PC-3 (cell line): Measurements from ENCODE around the gene DMKN.

Experiments used
- EZH2 ChIP-seq: fragments of 300-600 bp; sonication (generic); IDR thresholded peaks from one replicate; pipeline ENCODE4 v1.6.1; 2017; ENCODE audit warnings: antibody characterized with exemption, mild to moderate bottlenecking, low read length; ENCODE audit not compliant: unreplicated experiment
- EZH2phosphoT487 ChIP-seq: fragments of 300-600 bp; sonication (generic); IDR thresholded peaks from 2 replicates; pipeline ENCODE4 v1.6.1; 2018; ENCODE audit warnings: mild to moderate bottlenecking, antibody characterized with exemption, low read length, borderline replicate concordance
- TF ChIP-seq, protein P1 (sequence below): fragments of 300-600 bp; sonication (generic); conservative IDR thresholded peaks from 2 replicates; pipeline ENCODE4 v1.5.1; 2017; ENCODE audit warnings: antibody characterized with exemption, low read depth, mild to moderate bottlenecking, low read length

DNA sequence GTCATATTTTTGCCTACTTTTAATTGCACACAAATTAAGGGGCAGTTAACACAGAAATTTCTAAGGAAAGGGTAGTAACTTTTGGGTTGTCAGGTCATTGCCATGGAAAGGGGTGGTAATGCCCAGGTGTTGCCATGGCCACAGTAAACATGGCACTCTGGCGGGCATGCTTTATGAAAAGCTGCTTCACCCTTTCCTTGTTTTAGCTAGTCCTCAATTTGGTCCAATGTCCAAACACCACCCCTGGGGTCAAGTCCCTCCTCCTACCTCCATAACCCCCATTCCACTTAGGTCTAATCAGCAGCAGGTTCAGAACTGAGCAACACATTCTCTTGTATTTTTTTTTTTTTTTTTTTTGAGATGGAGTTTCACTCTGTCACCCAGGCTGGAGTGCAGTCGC lies 58.8 kb downstream of the DMKN start:
- TF ChIP-seq, protein P1, sequence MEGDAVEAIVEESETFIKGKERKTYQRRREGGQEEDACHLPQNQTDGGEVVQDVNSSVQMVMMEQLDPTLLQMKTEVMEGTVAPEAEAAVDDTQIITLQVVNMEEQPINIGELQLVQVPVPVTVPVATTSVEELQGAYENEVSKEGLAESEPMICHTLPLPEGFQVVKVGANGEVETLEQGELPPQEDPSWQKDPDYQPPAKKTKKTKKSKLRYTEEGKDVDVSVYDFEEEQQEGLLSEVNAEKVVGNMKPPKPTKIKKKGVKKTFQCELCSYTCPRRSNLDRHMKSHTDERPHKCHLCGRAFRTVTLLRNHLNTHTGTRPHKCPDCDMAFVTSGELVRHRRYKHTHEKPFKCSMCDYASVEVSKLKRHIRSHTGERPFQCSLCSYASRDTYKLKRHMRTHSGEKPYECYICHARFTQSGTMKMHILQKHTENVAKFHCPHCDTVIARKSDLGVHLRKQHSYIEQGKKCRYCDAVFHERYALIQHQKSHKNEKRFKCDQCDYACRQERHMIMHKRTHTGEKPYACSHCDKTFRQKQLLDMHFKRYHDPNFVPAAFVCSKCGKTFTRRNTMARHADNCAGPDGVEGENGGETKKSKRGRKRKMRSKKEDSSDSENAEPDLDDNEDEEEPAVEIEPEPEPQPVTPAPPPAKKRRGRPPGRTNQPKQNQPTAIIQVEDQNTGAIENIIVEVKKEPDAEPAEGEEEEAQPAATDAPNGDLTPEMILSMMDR = no peak
- no peak for TF ChIP-seq EZH2
- no peak for TF ChIP-seq EZH2phosphoT487
